WTC11 (cell line): ENCODE results near the gene FZD7. TPM values are rescaled to one million over a fixed set of nuclear protein-coding genes. Genes with fewer than 3 reads are reported as not detected.
A peak's percentile ranks its signal among the peaks of the same experiment; 100 is the strongest.

Source experiments
- FOXJ3 ChIP-seq: sonication (generic); formaldehyde crosslinking; IDR thresholded peaks from 2 replicates; pipeline ENCODE4 v1.9.0; 2021; ENCODE audit warnings: missing genetic modification reagents, mild to moderate bottlenecking, borderline replicate concordance
- GABPB1 ChIP-seq: sonication (generic); formaldehyde crosslinking; IDR thresholded peaks from 2 replicates; pipeline ENCODE4 v1.8.1; 2023; ENCODE audit warnings: mild to moderate bottlenecking, missing genetic modification reagents
- HMGA2 ChIP-seq: fragments of 250-450 bp; sonication (Bioruptor Pico); IDR thresholded peaks from 2 replicates; pipeline ENCODE4 v1.4.0; 2021; ENCODE audit warnings: mild to moderate bottlenecking, moderate library complexity
- IRF2 ChIP-seq: sonication (generic); formaldehyde crosslinking; IDR thresholded peaks from 2 replicates; pipeline ENCODE4 v1.8.0; 2022; ENCODE audit warnings: low read depth, missing genetic modification reagents, borderline replicate concordance
- MYBL2 ChIP-seq: sonication (generic); formaldehyde crosslinking; IDR thresholded peaks from 2 replicates; pipeline ENCODE4 v1.8.1; 2023; ENCODE audit warnings: mild to moderate bottlenecking, moderate library complexity, missing genetic modification reagents
- NFATC4 ChIP-seq: fragments of 250-450 bp; sonication (Bioruptor Pico); IDR thresholded peaks from 2 replicates; pipeline ENCODE4 v1.9.0; 2021; ENCODE audit warnings: mild to moderate bottlenecking
- OVOL2 ChIP-seq: fragments of 250-450 bp; sonication (Bioruptor Pico); IDR thresholded peaks from 2 replicates; pipeline ENCODE4 v1.9.0; 2021; ENCODE audit warnings: mild to moderate bottlenecking, borderline replicate concordance
- RELA ChIP-seq: sonication (generic); formaldehyde crosslinking; IDR thresholded peaks from 2 replicates; pipeline ENCODE4 v1.8.1; 2022; ENCODE audit warnings: missing genetic modification reagents, mild to moderate bottlenecking, borderline replicate concordance
- TEAD1 ChIP-seq: sonication (generic); formaldehyde crosslinking; IDR thresholded peaks from 2 replicates; pipeline ENCODE4 v1.8.0; 2022; ENCODE audit warnings: mild to moderate bottlenecking, missing genetic modification reagents
- TEAD4 ChIP-seq: sonication (generic); formaldehyde crosslinking; IDR thresholded peaks from 2 replicates; pipeline ENCODE4 v1.8.0; 2022; ENCODE audit warnings: mild to moderate bottlenecking, missing genetic modification reagents
- TP53 ChIP-seq: sonication (generic); formaldehyde crosslinking; IDR thresholded peaks from 2 replicates; pipeline ENCODE4 v1.8.1; 2023; ENCODE audit warnings: mild to moderate bottlenecking, missing genetic modification reagents
- ZBTB21 ChIP-seq: sonication (generic); formaldehyde crosslinking; IDR thresholded peaks from 2 replicates; pipeline ENCODE4 v1.8.1; 2023; ENCODE audit warnings: mild to moderate bottlenecking, missing genetic modification reagents, borderline replicate concordance
- total RNA-seq: library from RNA; stranded (reverse); gene quantifications from 3 replicates; pipeline ENCODE4 v1.2.3, GENCODE V29; 2021
- TF ChIP-seq, protein P1 (sequence below): sonication (generic); formaldehyde crosslinking; conservative IDR thresholded peaks from 2 replicates; pipeline ENCODE4 v1.8.1; 2022; ENCODE audit warnings: mild to moderate bottlenecking, missing genetic modification reagents
- TF ChIP-seq, protein P2 (sequence below): sonication (generic); formaldehyde crosslinking; IDR thresholded peaks from 2 replicates; pipeline ENCODE4 v1.8.1; 2022; ENCODE audit warnings: missing genetic modification reagents, borderline replicate concordance
- TF ChIP-seq, protein P3 (sequence below): sonication (generic); formaldehyde crosslinking; IDR thresholded peaks from 2 replicates; pipeline ENCODE4 v1.8.1; 2023; ENCODE audit warnings: mild to moderate bottlenecking, missing genetic modification reagents
- TF ChIP-seq, protein P4 (sequence below): sonication (generic); formaldehyde crosslinking; IDR thresholded peaks from 2 replicates; pipeline ENCODE4 v1.8.0; 2022; ENCODE audit warnings: mild to moderate bottlenecking, missing genetic modification reagents
- TF ChIP-seq, protein P5 (sequence below): sonication (generic); formaldehyde crosslinking; IDR thresholded peaks from 2 replicates; pipeline ENCODE4 v1.8.0; 2023; ENCODE audit warnings: mild to moderate bottlenecking, missing genetic modification reagents
- TF ChIP-seq, protein P6 (sequence below): sonication (generic); formaldehyde crosslinking; IDR thresholded peaks from 2 replicates; pipeline ENCODE4 v1.8.0; 2022; ENCODE audit warnings: missing genetic modification reagents
- TF ChIP-seq, protein P7 (sequence below): sonication (generic); formaldehyde crosslinking; IDR thresholded peaks from 2 replicates; pipeline ENCODE4 v1.8.1; 2022; ENCODE audit warnings: low read depth, missing genetic modification reagents, borderline replicate concordance
- TF ChIP-seq, protein P8 (sequence below): fragments of 250-450 bp; sonication (Bioruptor Pico); IDR thresholded peaks from 2 replicates; pipeline ENCODE4 v1.9.0; 2021; ENCODE audit warnings: moderate library complexity, mild to moderate bottlenecking, inconsistent platforms, borderline replicate concordance

Gene FZD7
- total RNA-seq, 1 experiment from 2014 or later: 153 TPM

DNA sequence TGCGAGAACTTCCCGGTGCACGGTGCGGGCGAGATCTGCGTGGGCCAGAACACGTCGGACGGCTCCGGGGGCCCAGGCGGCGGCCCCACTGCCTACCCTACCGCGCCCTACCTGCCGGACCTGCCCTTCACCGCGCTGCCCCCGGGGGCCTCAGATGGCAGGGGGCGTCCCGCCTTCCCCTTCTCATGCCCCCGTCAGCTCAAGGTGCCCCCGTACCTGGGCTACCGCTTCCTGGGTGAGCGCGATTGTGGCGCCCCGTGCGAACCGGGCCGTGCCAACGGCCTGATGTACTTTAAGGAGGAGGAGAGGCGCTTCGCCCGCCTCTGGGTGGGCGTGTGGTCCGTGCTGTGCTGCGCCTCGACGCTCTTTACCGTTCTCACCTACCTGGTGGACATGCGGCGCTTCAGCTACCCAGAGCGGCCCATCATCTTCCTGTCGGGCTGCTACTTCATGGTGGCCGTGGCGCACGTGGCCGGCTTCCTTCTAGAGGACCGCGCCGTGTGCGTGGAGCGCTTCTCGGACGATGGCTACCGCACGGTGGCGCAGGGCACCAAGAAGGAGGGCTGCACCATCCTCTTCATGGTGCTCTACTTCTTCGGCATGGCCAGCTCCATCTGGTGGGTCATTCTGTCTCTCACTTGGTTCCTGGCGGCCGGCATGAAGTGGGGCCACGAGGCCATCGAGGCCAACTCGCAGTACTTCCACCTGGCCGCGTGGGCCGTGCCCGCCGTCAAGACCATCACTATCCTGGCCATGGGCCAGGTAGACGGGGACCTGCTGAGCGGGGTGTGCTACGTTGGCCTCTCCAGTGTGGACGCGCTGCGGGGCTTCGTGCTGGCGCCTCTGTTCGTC, 1.7 kb downstream of the FZD7 start (continued):
- TF ChIP-seq TEAD1 (CRISPR knock-in tag): no peak
- TF ChIP-seq NFATC4 (CRISPR knock-in tag): no peak
- TF ChIP-seq ZBTB21: no peak
- TF ChIP-seq, protein P1, sequence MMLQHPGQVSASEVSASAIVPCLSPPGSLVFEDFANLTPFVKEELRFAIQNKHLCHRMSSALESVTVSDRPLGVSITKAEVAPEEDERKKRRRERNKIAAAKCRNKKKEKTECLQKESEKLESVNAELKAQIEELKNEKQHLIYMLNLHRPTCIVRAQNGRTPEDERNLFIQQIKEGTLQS (CRISPR knock-in tag): no peak
- no peak for TF ChIP-seq TP53 (CRISPR knock-in tag)
- TF ChIP-seq HMGA2: no peak
- peak; percentile 28; the same call in 1 of the 2 replicates for TF ChIP-seq IRF2
- TF ChIP-seq, protein P2, sequence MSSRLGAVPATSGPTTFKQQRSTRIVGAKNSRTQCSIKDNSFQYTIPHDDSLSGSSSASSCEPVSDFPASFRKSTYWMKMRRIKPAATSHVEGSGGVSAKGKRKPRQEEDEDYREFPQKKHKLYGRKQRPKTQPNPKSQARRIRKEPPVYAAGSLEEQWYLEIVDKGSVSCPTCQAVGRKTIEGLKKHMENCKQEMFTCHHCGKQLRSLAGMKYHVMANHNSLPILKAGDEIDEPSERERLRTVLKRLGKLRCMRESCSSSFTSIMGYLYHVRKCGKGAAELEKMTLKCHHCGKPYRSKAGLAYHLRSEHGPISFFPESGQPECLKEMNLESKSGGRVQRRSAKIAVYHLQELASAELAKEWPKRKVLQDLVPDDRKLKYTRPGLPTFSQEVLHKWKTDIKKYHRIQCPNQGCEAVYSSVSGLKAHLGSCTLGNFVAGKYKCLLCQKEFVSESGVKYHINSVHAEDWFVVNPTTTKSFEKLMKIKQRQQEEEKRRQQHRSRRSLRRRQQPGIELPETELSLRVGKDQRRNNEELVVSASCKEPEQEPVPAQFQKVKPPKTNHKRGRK (CRISPR knock-in tag): no peak
- TF ChIP-seq, protein P3, sequence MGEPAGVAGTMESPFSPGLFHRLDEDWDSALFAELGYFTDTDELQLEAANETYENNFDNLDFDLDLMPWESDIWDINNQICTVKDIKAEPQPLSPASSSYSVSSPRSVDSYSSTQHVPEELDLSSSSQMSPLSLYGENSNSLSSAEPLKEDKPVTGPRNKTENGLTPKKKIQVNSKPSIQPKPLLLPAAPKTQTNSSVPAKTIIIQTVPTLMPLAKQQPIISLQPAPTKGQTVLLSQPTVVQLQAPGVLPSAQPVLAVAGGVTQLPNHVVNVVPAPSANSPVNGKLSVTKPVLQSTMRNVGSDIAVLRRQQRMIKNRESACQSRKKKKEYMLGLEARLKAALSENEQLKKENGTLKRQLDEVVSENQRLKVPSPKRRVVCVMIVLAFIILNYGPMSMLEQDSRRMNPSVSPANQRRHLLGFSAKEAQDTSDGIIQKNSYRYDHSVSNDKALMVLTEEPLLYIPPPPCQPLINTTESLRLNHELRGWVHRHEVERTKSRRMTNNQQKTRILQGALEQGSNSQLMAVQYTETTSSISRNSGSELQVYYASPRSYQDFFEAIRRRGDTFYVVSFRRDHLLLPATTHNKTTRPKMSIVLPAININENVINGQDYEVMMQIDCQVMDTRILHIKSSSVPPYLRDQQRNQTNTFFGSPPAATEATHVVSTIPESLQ: no peak
- TF ChIP-seq, protein P4, sequence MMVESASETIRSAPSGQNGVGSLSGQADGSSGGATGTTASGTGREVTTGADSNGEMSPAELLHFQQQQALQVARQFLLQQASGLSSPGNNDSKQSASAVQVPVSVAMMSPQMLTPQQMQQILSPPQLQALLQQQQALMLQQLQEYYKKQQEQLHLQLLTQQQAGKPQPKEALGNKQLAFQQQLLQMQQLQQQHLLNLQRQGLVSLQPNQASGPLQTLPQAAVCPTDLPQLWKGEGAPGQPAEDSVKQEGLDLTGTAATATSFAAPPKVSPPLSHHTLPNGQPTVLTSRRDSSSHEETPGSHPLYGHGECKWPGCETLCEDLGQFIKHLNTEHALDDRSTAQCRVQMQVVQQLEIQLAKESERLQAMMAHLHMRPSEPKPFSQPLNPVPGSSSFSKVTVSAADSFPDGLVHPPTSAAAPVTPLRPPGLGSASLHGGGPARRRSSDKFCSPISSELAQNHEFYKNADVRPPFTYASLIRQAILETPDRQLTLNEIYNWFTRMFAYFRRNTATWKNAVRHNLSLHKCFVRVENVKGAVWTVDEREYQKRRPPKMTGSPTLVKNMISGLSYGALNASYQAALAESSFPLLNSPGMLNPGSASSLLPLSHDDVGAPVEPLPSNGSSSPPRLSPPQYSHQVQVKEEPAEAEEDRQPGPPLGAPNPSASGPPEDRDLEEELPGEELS (CRISPR knock-in tag): no peak
- no peak for TF ChIP-seq GABPB1 (CRISPR knock-in tag)
- no peak for TF ChIP-seq OVOL2
- TF ChIP-seq, protein P5, sequence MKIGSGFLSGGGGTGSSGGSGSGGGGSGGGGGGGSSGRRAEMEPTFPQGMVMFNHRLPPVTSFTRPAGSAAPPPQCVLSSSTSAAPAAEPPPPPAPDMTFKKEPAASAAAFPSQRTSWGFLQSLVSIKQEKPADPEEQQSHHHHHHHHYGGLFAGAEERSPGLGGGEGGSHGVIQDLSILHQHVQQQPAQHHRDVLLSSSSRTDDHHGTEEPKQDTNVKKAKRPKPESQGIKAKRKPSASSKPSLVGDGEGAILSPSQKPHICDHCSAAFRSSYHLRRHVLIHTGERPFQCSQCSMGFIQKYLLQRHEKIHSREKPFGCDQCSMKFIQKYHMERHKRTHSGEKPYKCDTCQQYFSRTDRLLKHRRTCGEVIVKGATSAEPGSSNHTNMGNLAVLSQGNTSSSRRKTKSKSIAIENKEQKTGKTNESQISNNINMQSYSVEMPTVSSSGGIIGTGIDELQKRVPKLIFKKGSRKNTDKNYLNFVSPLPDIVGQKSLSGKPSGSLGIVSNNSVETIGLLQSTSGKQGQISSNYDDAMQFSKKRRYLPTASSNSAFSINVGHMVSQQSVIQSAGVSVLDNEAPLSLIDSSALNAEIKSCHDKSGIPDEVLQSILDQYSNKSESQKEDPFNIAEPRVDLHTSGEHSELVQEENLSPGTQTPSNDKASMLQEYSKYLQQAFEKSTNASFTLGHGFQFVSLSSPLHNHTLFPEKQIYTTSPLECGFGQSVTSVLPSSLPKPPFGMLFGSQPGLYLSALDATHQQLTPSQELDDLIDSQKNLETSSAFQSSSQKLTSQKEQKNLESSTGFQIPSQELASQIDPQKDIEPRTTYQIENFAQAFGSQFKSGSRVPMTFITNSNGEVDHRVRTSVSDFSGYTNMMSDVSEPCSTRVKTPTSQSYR (CRISPR knock-in tag): no peak
- TF ChIP-seq TEAD4 (CRISPR knock-in tag): no peak
- TF ChIP-seq, protein P6, sequence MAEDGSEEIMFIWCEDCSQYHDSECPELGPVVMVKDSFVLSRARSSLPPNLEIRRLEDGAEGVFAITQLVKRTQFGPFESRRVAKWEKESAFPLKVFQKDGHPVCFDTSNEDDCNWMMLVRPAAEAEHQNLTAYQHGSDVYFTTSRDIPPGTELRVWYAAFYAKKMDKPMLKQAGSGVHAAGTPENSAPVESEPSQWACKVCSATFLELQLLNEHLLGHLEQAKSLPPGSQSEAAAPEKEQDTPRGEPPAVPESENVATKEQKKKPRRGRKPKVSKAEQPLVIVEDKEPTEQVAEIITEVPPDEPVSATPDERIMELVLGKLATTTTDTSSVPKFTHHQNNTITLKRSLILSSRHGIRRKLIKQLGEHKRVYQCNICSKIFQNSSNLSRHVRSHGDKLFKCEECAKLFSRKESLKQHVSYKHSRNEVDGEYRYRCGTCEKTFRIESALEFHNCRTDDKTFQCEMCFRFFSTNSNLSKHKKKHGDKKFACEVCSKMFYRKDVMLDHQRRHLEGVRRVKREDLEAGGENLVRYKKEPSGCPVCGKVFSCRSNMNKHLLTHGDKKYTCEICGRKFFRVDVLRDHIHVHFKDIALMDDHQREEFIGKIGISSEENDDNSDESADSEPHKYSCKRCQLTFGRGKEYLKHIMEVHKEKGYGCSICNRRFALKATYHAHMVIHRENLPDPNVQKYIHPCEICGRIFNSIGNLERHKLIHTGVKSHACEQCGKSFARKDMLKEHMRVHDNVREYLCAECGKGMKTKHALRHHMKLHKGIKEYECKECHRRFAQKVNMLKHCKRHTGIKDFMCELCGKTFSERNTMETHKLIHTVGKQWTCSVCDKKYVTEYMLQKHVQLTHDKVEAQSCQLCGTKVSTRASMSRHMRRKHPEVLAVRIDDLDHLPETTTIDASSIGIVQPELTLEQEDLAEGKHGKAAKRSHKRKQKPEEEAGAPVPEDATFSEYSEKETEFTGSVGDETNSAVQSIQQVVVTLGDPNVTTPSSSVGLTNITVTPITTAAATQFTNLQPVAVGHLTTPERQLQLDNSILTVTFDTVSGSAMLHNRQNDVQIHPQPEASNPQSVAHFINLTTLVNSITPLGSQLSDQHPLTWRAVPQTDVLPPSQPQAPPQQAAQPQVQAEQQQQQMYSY (CRISPR knock-in tag): no peak
- TF ChIP-seq, protein P7, sequence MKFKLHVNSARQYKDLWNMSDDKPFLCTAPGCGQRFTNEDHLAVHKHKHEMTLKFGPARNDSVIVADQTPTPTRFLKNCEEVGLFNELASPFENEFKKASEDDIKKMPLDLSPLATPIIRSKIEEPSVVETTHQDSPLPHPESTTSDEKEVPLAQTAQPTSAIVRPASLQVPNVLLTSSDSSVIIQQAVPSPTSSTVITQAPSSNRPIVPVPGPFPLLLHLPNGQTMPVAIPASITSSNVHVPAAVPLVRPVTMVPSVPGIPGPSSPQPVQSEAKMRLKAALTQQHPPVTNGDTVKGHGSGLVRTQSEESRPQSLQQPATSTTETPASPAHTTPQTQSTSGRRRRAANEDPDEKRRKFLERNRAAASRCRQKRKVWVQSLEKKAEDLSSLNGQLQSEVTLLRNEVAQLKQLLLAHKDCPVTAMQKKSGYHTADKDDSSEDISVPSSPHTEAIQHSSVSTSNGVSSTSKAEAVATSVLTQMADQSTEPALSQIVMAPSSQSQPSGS (CRISPR knock-in tag): no peak
- TF ChIP-seq, protein P8, sequence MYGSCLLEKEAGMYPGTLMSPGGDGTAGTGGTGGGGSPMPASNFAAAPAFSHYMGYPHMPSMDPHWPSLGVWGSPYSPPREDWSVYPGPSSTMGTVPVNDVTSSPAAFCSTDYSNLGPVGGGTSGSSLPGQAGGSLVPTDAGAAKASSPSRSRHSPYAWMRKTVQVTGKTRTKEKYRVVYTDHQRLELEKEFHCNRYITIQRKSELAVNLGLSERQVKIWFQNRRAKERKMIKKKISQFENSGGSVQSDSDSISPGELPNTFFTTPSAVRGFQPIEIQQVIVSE (CRISPR knock-in tag): no peak
- TF ChIP-seq MYBL2 (CRISPR knock-in tag): peak; percentile 62
- TF ChIP-seq FOXJ3 (CRISPR knock-in tag): no peak
- no peak for TF ChIP-seq RELA (CRISPR knock-in tag)
